Measurements from ENCODE around the gene STK33.

- TF ChIP-seq CTCF (IDR thresholded peaks at IDR 0.05) (no peak), POLR2A (IDR thresholded peaks at IDR 0.05) (no peak)
Measured at GRCh38 chr11:8621147-8621546, 27.1 kb upstream of the STK33 start.
